HG02938 (cell line): Measurements from ENCODE around the gene DKK2.

Experiments used
- ATAC-seq: cut with Tn5 transposase; IDR thresholded peaks from one replicate; pipeline ENCODE4 v1.9.1; 2021; ENCODE audit warnings: mild to moderate bottlenecking, moderate library complexity; ENCODE audit not compliant: unreplicated experiment

The DKK2 gene, protein sequence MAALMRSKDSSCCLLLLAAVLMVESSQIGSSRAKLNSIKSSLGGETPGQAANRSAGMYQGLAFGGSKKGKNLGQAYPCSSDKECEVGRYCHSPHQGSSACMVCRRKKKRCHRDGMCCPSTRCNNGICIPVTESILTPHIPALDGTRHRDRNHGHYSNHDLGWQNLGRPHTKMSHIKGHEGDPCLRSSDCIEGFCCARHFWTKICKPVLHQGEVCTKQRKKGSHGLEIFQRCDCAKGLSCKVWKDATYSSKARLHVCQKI

DNA sequence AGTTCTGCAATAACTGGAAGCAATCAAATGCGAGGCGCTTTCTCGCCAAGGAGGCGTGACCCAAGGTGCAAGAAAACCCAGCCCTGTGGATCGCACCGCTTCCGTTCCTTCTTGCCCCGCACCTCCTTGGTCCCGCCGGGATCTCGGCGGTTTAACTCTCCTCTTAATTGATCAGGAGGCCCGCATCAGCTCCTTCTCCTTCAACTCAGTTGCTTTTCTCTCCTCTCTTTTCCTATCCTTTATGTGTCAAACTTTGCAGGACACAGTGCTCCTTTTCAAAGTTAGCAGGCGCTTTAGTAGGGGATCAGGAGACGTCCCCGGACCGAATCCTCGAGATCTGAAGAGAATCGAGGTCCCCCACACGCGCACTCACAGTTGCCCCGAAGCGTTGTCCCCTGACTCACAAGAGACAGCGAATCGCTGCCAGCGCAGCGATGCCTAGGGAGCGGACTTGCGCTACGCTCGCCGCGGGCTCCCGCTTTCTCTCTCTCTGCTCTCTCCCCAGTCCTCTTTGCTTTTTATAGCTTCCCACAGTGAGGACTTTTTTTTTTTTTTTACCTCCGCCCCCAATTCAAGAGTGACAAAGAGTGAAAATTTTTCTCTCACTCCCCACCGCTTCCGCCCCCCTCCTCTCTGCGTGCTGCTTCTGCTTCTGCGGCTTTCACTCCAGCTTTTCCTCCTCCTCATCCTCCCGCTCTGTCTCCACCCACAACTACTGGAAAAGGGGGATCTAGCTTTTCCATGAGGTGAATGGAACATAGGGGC lies at the start of gene DKK2:
Gene DKK2 (minus strand): TSS at position 495 of the 765 bp plus-strand sequence. CDS start 722 bp downstream, outside the sequence.
- no peak for ATAC-seq

- ATAC-seq = no peak
Observed at GRCh38 chr4:107077192-107077591, 41.1 kb upstream of the DKK2 start.

DNA sequence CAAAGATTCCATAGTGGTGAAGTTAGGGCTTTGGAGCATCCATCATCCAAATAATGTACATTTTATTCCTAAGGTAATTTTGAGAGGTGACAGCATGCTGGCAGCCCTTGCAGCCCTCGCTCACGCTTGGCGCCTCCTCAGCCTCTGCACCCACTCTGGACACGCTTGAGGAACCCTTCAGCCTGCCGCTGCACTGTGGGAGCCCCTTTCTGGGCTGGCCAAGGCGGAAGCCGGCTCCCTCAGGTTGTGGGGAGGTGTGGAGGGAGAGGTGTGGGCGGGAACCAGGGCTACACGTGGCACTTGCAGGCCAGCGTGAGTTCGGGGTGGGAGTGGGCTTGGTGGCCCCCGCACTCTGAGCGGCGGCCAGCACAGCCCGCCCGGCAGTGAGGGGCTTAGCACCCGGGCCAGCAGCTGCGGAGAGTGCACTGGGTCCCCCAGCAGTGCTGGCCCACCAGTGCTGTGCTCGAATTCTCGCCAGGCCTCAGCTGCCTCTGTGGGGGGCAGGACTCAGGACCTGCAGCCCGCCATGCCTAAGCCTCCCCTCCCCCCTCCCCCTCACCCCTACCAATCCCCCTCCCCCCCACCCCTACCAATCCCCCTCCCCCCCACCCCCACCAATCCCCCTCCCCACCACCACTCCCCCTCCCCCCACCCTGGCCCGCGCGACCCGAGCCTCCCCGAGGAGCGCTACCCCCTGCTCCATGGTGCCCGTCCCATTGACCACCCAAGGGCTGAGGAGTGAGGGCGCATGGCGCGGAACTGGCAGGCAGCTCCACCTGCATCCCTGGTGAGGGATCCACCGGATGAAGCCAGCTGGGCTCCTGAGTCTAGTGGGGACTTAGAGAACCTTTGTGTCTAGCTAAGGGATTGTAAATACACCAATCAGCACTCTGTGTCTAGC lies 37.0 kb upstream of the DKK2 start:
- no peak for ATAC-seq

DNA sequence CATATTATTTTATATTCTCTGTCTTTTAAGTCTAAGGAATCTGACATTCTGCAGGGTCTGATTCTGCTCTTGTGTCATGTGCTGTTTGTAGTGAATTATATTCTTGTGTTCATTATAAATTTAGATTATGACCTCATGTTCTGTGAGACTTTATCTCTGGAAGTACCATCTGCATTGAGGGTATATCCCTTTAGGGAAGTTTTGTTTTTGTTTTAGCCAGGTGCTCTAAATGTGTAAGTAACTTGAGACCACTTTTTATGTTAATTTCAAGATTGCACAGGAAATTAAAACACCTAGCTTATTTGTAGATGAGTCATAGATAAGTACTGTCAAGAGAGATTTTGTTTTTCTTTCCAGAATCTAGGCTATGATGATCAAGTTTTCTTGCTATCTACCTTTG lies 35.0 kb upstream of the DKK2 start:
- no peak for ATAC-seq

- ATAC-seq = no peak
Observed at GRCh38 chr4:107069049-107069448, 32.9 kb upstream of the DKK2 start.

GRCh38 chr4:107068116-107068515 lies 32.0 kb upstream of the DKK2 start:
- ATAC-seq = no peak

- ATAC-seq = no peak
Observed at GRCh38 chr4:107066621-107067020, 30.5 kb upstream of the DKK2 start.

DNA sequence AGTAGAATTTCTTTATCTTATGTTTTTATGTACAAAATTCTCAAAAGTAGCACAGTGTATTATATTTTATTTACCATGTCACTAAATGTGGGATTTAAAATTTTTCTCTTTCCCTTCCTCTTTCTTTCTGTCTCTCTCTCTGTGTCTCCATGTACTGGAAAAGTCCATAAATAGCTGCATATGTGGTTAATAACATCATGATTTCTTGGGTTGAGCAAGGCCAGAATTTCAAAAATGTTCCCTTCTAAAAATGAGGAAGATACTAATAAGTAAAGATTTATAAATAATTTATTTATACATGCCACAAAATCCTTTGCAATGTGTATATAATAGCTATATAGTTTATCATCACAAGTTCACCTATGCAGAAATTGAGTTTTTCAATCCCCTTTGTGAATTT lies 29.1 kb upstream of the DKK2 start:
- ATAC-seq = no peak

DNA sequence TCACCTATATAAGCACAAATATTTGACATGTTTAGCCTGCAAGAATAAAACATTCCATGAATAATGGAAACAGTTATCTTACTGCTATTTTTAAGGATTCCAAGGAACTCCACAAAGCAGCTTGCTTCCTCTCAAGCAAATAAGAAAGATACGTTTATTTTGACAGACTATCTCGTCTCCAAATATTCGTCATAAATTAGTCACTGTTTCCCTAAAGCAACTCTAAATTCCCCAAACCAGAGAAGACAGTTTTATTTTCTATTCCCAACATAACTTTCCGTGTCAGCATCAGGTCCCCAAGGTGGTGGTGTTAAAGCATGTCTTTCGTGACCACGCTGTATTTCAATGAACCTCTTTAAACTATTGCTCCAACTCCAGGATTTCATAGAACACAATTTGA lies 24.3 kb upstream of the DKK2 start:
- no peak for ATAC-seq

DNA sequence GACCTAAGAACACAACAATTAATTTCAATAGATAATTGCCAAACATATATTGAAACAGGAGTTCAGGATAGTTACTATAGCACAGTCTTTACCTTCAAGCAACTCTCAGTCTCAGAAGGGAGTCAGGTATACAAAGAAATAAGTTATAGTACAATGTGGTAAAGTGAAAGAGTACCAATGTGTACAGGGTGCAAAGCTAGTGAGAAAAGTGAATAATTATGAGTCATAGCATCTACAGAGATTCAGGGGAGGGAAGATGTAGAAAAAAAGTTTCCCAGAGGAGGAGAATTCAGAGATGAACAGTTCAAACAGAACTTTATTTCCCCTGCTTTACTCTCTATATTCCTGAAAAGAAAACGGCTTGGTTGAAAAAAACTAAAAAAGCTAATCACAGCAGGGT lies 22.7 kb upstream of the DKK2 start:
- no peak for ATAC-seq

DNA sequence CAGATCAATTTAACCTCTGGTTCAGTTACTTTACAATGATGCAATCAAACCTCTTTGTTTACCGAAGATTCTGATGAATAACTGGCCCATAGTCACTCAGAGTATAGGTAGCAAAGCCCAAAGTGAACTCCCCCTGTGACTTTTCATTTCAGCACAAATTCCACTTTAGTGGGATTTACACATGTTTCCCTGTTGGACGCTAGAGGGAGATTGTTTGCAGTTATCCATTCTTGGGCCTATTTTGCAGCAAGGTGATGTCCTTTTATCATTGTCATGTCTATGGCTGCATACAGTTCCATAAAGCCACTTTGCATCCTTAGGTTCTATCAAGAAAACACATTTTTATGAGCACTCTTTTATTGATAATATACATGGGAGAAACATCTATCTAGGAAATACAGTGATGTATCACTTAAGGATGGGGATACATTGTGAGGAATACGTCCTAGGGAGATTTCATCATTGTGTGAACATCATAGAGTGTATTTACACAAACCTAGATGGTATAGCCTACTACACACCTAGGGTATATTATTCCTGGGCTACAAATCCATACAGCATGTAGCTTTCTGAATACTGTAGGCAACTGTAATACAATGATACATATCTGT lies 14.5 kb upstream of the DKK2 start:
- peak; percentile 75 for ATAC-seq

GRCh38 chr4:107046261-107046660 lies 10.1 kb upstream of the DKK2 start:
- ATAC-seq = no peak

DNA sequence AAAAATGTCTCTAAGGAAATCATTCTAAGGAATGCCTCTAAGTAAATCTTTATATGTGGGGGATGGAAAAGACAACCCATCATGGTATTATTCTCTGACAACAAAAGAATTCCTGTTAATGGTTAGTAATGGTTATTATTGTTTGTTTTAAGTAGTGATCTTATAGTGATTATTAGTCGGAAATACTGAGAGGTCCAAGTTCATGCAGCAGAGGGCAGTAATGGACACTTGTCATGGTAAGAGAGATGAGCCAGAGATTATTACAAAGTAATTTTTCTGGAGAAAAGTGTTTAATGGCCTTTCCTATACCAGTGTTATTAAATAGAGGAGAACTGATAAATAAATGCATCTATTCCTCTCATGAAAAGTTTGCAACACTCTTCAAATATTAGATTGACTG lies 8.1 kb upstream of the DKK2 start:
- no peak for ATAC-seq

DNA sequence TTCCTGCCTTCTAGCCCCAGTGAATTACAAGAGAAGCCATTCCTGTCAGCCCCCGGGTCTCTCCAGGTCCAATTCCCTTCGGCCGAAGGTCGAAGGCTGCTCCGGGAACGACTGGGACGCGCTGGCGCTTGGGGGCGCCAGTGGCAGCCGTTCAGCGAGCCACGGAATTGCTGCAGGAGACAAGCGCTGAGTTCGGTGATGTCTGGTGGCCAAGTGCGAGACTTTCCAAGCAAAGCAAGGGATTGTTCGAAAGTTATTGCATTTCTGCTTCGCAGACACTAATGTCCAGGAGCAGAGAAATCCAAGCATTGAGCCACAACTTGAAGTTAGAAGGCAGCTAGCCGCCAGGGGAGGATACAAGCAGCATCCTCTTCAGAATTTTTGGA lies 1.1 kb upstream of the DKK2 start:
- ATAC-seq = no peak

DNA sequence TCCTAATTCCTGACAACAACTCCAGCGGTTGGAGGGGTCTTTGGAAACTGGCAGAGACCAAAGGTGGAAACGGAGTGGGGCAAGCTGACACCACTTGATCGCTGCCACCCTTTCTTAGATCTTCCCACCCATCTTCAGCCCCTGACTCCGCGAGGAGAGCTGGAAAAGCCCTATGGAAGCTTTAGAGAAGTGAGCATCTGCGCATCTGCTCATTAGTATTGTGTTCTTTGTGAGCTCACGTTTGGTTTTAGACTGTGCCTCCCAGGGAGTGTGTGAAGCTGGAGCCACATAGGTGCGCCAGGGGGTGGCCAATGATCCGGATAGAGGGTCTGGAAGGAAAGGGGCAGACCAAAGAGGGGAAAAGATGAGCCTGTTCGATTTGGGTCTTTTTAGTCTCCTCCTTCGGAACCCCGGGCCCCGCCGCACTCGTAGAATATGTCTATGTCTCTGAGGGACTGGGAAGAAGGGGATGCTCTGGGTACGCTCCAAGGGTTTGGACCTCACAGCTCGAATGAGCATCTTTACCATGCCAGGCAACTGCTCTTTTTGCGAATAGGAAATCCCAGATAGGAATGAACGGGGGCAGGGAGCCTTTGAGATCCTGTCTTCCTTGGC lies 578 bp upstream of the DKK2 start:
- ATAC-seq = no peak

DNA sequence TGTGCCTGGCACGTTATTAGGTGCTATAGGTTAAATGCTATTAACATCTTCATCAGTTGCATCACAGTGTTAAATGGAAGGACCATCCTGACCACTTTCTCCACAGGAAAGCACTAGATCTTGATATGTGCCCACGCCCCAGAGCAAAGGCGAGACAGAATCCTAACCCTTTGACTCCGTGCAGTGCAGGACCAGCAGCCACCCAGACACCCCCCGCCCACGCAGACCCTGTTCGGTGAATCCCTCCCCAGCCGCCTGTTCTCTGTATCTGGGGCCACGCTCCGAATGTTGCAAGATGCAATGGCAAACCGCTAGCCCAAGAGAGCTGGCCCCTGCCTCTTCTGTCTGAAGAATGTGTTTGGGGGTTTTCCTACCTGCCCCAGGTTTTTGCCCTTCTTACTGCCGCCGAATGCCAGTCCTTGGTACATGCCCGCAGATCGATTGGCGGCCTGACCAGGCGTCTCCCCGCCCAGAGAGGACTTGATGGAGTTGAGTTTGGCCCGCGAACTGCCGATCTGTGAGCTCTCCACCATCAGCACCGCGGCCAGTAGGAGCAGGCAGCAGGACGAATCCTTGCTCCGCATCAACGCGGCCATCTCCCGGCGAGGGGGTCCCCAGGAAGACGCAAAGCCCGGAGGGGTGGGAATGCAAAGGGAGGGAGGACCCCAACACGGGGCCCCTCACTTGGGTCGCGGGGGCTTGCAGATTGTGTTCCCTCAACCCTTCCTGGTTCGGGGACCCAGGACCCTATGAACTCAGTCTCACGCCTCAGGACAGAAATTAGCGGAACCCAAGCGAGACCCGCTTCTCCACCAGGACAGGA lies 906 bp downstream of the DKK2 start:
- no peak for ATAC-seq

GRCh38 chr4:107034091-107034995 lies 1.8 kb downstream of the DKK2 start:
- no peak for ATAC-seq

- ATAC-seq = no peak
Observed at GRCh38 chr4:107027379-107027778, 8.7 kb downstream of the DKK2 start.

GRCh38 chr4:107018344-107018735 lies 17.8 kb downstream of the DKK2 start:
- ATAC-seq = no peak
